HCT116 (cell line): ENCODE results near the gene SEPTIN11.

Experiments used
- ATF3 ChIP-seq: IDR thresholded peaks from 2 replicates; pipeline ENCODE4 v1.6.1; 2012
- CTCF ChIP-seq, 3 experiments: fragments of 200-600 bp in 1 of 3; sonication (generic) in 1 of 3; IDR thresholded peaks in 2 of 3; conservative IDR thresholded peaks in 1 of 3; 2 replicates each; pipeline ENCODE4 v1.5.1; 2012 to 2017; ENCODE audit warnings: low read depth in 2 of 3, low read length in 2 of 3, antibody characterized with exemption in 1 of 3, borderline replicate concordance in 1 of 3, control low read depth in 1 of 3, mild to moderate bottlenecking in 1 of 3, mixed read lengths in 1 of 3, mixed run types in 1 of 3, moderate library complexity in 1 of 3; ENCODE audit not compliant: insufficient read depth in 1 of 3
- EGR1 ChIP-seq: IDR thresholded peaks from 2 replicates; pipeline ENCODE4 v1.6.1; 2012; ENCODE audit warnings: low read depth
- EZH2 ChIP-seq: fragments of 200-600 bp; sonication (generic); IDR thresholded peaks from 2 replicates; pipeline ENCODE4 v1.6.1; 2017; ENCODE audit warnings: antibody characterized with exemption, mixed run types
- EZH2phosphoT487 ChIP-seq: fragments of 200-600 bp; IDR thresholded peaks from 2 replicates; pipeline ENCODE4 v1.6.1; 2018; ENCODE audit warnings: antibody characterized with exemption, borderline replicate concordance
- FOSL1 ChIP-seq: IDR thresholded peaks from 2 replicates; pipeline ENCODE4 v1.6.1; 2012; ENCODE audit warnings: low read depth
- MAX ChIP-seq: IDR thresholded peaks from 2 replicates; pipeline ENCODE4 v1.6.1; 2012
- POLR2A ChIP-seq: IDR thresholded peaks from 2 replicates; pipeline ENCODE4 v1.7.0; 2011; ENCODE audit warnings: borderline replicate concordance; ENCODE audit not compliant: insufficient read depth, insufficient read length; ENCODE audit errors: extremely low read depth
- POLR2AphosphoS5 ChIP-seq: IDR thresholded peaks from 2 replicates; pipeline ENCODE4 v1.6.1; 2011; ENCODE audit warnings: mild to moderate bottlenecking, low read depth, low read length, moderate library complexity
- SIN3A ChIP-seq: IDR thresholded peaks from 2 replicates; pipeline ENCODE4 v1.6.1; 2012; ENCODE audit warnings: low read depth
- SP1 ChIP-seq: IDR thresholded peaks from 2 replicates; pipeline ENCODE4 v1.6.1; 2012; ENCODE audit warnings: low read depth
- ZNF274 ChIP-seq: fragments of 200-500 bp; sonication (Bioruptor generic); IDR thresholded peaks from 2 replicates; pipeline ENCODE4 v1.6.1; 2014; ENCODE audit warnings: mild to moderate bottlenecking, low read depth, low read length, inconsistent platforms

GRCh38 chr4:76951672-76952010 is 2.1 kb downstream of the SEPTIN11 start:
- TF ChIP-seq EZH2phosphoT487 = no peak
- no peak for TF ChIP-seq CTCF (IDR thresholded peaks at IDR 0.05 in 2 of 3, conservative IDR thresholded peaks at IDR 0.05 in 1 of 3; ENCODE audit: borderline replicate concordance in 1 of 3, insufficient read depth in 1 of 3, low read depth in 2 of 3, low read length in 2 of 3)
- TF ChIP-seq POLR2AphosphoS5 = no peak
- no peak for TF ChIP-seq SIN3A
- TF ChIP-seq POLR2A = no peak
- TF ChIP-seq MAX = no peak
- no peak for TF ChIP-seq FOSL1
- TF ChIP-seq EZH2 = no peak
- no peak for TF ChIP-seq SP1
- TF ChIP-seq EGR1 = no peak
- no peak for TF ChIP-seq ATF3
- TF ChIP-seq ZNF274 = no peak
